Activated T-cell treated with anti-CD3 and anti-CD28 coated beads, Interleukin-2, amount 50 U/mL, for 72 hours (primary cell): ENCODE data around the gene NDUFB6. TPM values are rescaled to one million over a fixed set of nuclear protein-coding genes. Genes with fewer than 3 reads are reported as not detected.
A peak's percentile ranks its signal among the peaks of the same experiment; 100 is the strongest.
"Not testable (repeated sequence)": the region's sequence is repeated elsewhere in the genome, so short reads cannot be mapped to it uniquely, and the experiment has no call there.

Source experiments
- ATAC-seq, 2 donors: fragments of 150-1000 bp; cut with Tn5 transposase; replicated peaks in 1 of 2; 2 replicates each; pipeline ENCODE4 v1.10.0; 2021; ENCODE audit warnings: moderate library complexity in 2 of 2, mild to moderate bottlenecking in 1 of 2
- DNase-seq, 2 donors: peaks; one replicate each; pipeline ENCODE4 v3.0.0; 2021 to 2022; ENCODE audit warnings: mixed read lengths in 1 of 2
- H3K27ac Mint-ChIP-seq: one replicate; pipeline ENCODE4 v1.8.0; 2022; ENCODE audit warnings: mild to moderate bottlenecking, moderate library complexity, mixed read lengths
- H3K27me3 Mint-ChIP-seq: one replicate; pipeline ENCODE4 v1.8.0; 2022; ENCODE audit warnings: low read depth, mixed read lengths
- H3K36me3 Mint-ChIP-seq, 2 donors: one replicate each; pipeline ENCODE4 v1.8.0; 2022; ENCODE audit warnings: mixed read lengths in 2 of 2, mild to moderate bottlenecking in 1 of 2; ENCODE audit not compliant: insufficient read depth in 2 of 2
- H3K4me1 Mint-ChIP-seq: one replicate; pipeline ENCODE4 v1.8.0; 2022; ENCODE audit warnings: low read depth, mixed read lengths
- H3K4me3 Mint-ChIP-seq, 2 donors: one replicate each; pipeline ENCODE4 v1.8.0; 2022; ENCODE audit warnings: mild to moderate bottlenecking in 2 of 2, mixed read lengths in 2 of 2, moderate library complexity in 2 of 2
- H3K9me3 Mint-ChIP-seq, 2 donors: one replicate each; pipeline ENCODE4 v1.8.0; 2022; ENCODE audit warnings: mixed read lengths in 2 of 2
- total RNA-seq, 2 donors: library from RNA; stranded (reverse); gene quantifications; one replicate each; pipeline ENCODE4 v1.2.3, GENCODE V29; 2022

The NDUFB6 gene
- total RNA-seq, 2 donors from 2014 or later: 29.2 to 31.7 TPM

DNA sequence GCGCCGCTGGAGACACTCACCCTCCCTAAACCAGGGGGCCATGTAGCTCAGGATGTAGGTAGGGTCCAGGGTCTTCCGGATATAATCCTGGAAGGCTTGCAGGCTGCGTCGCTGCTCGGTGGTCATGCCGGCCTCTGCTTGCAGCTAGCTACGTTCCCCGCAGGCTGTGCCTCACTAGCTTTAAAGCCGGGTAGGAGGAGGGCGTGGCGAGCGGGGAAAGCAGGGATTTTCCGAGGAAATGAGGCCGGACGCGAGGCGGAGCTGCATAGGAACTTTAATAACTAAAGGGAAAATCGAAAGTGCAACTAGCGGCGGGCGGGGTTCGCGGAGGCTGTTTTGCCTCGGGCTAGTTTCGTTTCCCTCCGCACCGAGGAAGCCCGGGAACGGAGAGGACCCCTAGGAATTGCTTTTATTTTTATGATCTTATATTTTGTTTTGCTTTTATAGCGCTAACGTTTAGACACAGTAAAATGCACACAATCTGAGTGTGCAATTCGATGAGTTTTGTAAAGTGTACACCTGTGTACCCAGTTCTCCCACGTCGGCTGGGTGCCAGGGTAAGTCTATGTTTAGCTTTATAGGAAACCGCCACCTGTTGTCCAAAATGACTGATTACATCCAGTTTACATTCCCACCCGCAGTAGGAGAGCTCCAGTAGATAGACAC lies 46.8 kb downstream of the NDUFB6 start, which contains the start of gene RIGI:
Gene RIGI (minus strand): TSS at position 156 of the 666 bp plus-strand sequence. CDS start 30 bp downstream, at position 126.
- Mint-ChIP-seq H3K36me3 (peaks cover 8 to 14% of the 10 kb centered on the region in 2 donors), H3K9me3 (peaks cover 2 to 7% of the 10 kb centered on the region in 2 donors), H3K4me3 (peak within 1 kb of the TSS; percentile 85 to 98), H3K4me1 (peaks cover 47% of the 10 kb centered on the region), H3K27ac (peak within 1 kb of the TSS; percentile 94), H3K27me3 (no peaks in the 10 kb centered on the region)
- peak; percentile 78 for ATAC-seq
- peak; percentile 75 to 78 for DNase-seq

- peak overlapping the region; percentile 94 for H3K27ac Mint-ChIP-seq
- H3K9me3 Mint-ChIP-seq: peaks cover 2 to 7% of the 10 kb centered on the region in 2 donors
- ATAC-seq (peak in 1 of 2 donors; percentile 18), DNase-seq (no peak)
- H3K36me3 Mint-ChIP-seq: peaks cover 8 to 14% of the 10 kb centered on the region in 2 donors
- H3K4me3 Mint-ChIP-seq: peak overlapping the region; percentile 85 to 98
- H3K27me3 Mint-ChIP-seq: no peaks in the 10 kb centered on the region
- peaks cover 47% of the 10 kb centered on the region for H3K4me1 Mint-ChIP-seq
Measured at GRCh38 chr9:32525709-32526030, 47.3 kb downstream of the NDUFB6 start.

DNA sequence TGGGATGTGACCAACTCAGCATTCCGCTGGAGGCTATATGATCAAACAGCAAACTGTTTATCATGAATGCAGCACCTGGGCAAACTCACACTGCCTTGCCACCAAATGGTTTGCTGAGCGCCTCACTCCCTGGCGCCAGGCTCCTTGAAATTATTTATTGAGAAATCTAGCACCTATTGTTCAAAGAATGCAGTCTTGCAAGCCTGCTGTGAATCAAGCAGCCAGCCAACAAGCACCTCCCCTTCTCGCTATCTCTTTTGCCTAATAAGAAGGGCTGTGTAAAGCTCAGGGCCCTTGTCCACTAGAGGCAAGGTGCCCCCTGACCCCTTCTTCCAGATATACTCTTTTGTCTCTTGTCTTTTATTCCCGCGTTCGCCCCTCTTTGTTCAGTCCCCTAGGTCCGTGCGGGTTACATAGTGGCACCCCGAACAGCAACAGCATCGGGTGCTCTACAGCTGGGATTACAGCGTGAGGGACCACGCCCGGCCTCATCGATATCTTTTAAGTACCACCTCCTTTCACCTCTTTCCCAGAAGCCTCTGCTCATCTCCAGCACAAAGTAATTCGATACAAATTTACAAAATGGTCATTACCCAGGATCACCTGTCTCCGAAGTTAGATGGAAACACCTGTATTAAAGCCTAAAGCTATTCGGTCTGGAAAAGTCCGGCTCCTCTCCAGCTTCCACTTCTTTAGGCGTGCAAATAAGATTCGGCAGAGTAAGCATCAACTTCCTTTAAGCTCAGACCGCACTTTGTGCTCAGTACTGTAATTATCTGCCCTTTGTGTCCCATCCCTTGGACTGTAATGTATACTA lies 47.9 kb downstream of the NDUFB6 start:
- H3K27ac Mint-ChIP-seq: peak overlapping the region; percentile 94
- peak; percentile 49 to 50 for ATAC-seq
- peak; percentile 18 to 21 for DNase-seq
- H3K27me3 Mint-ChIP-seq: no peaks in the 10 kb centered on the region
- H3K4me3 Mint-ChIP-seq: peak overlapping the region; percentile 85 to 98
- peaks cover 8 to 14% of the 10 kb centered on the region in 2 donors for H3K36me3 Mint-ChIP-seq
- peaks cover 47% of the 10 kb centered on the region for H3K4me1 Mint-ChIP-seq
- peaks cover 2 to 7% of the 10 kb centered on the region in 2 donors for H3K9me3 Mint-ChIP-seq

- Mint-ChIP-seq H3K4me3 (peak overlapping the region; percentile 85 to 98), H3K4me1 (peaks cover 47% of the 10 kb centered on the region), H3K36me3 (peaks cover 8 to 14% of the 10 kb centered on the region in 2 donors)
- H3K27me3 Mint-ChIP-seq, H3K27ac Mint-ChIP-seq, DNase-seq, H3K9me3 Mint-ChIP-seq, ATAC-seq: not testable (repeated sequence)
Measured at GRCh38 chr9:32524558-32524891, 48.4 kb downstream of the NDUFB6 start.

- Mint-ChIP-seq H3K36me3 (peaks cover 8 to 14% of the 10 kb centered on the region in 2 donors), H3K4me1 (peaks cover 47% of the 10 kb centered on the region), H3K27me3 (no peaks in the 10 kb centered on the region), H3K4me3 (peak overlapping the region in 1 of 2 donors; percentile 16), H3K9me3 (peaks cover 2 to 7% of the 10 kb centered on the region in 2 donors), H3K27ac (peak overlapping the region; percentile 21)
- ATAC-seq: no peak
- DNase-seq: no peak
Measured at GRCh38 chr9:32523910-32524309, 49.0 kb downstream of the NDUFB6 start.

DNA sequence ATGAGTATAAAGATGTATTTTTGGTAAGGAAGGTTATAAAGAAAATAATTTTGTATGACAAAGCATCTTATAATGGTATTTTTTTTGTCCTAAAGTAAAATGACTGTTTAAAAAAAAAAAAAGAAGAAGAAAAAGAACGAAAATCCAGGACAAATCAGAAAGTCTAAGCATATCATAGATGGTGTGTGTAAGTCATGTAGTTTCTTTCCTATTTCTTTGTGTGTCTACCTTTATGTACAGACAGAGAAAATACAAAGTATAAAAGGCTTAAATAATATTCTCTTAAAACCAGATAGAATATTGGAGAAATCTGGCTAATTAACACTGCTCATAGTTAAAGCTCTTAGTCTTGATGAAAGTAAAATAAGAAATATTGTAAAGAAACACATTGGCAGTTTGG lies 54.7 kb downstream of the NDUFB6 start:
- H3K36me3 Mint-ChIP-seq: peaks cover 4 to 18% of the 10 kb centered on the region in 2 donors
- no peaks in the 10 kb centered on the region for H3K27me3 Mint-ChIP-seq
- no peak overlapping the region for H3K27ac Mint-ChIP-seq
- peaks cover 19% of the 10 kb centered on the region for H3K4me1 Mint-ChIP-seq
- DNase-seq (no peak), ATAC-seq (no peak)
- H3K9me3 Mint-ChIP-seq: peaks cover 2% of the 10 kb centered on the region in 2 donors
- no peak overlapping the region for H3K4me3 Mint-ChIP-seq

GRCh38 chr9:32516241-32516640 lies 56.7 kb downstream of the NDUFB6 start:
- H3K27ac Mint-ChIP-seq: no peak overlapping the region
- H3K4me1 Mint-ChIP-seq: peaks cover 21% of the 10 kb centered on the region
- peaks cover 0 to 4% of the 10 kb centered on the region in 2 donors for H3K9me3 Mint-ChIP-seq
- no peak overlapping the region for H3K4me3 Mint-ChIP-seq
- H3K27me3 Mint-ChIP-seq: no peaks in the 10 kb centered on the region
- ATAC-seq (no peak), DNase-seq (no peak)
- peaks cover 2 to 13% of the 10 kb centered on the region in 2 donors for H3K36me3 Mint-ChIP-seq

DNA sequence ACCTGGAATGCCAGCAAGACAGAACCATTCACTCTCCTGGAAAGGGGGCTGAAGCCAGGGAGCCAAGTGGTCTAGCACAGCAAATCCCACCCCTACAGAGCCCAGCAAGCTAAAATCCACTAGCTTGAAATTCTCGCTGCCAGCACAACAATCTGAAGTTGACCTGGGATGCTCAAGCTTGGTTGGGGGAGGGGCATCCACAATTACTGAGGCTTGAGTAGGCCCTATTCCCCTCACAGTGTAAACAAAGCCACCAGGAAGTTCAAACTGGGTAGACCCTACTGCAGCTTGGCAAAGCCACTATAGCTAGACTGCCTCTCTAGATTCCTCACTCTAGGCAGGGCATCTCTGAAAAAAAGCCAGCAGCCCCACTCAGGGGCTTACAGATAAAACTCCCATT lies 64.2 kb downstream of the NDUFB6 start:
- Mint-ChIP-seq H3K36me3 (peaks cover under 1 to 2% of the 10 kb centered on the region in 2 donors), H3K4me1 (peaks cover 17% of the 10 kb centered on the region), H3K27ac (no peak overlapping the region), H3K9me3 (peaks cover 0 to 2% of the 10 kb centered on the region in 2 donors), H3K27me3 (no peaks in the 10 kb centered on the region), H3K4me3 (no peak overlapping the region)
- DNase-seq: no peak
- no peak for ATAC-seq

GRCh38 chr9:32503008-32503407 lies 70.0 kb downstream of the NDUFB6 start:
- Mint-ChIP-seq H3K27ac (peak overlapping the region; percentile 24), H3K27me3 (no peaks in the 10 kb centered on the region), H3K9me3 (no peaks in the 10 kb centered on the region), H3K4me1 (no peaks in the 10 kb centered on the region), H3K4me3 (no peak overlapping the region), H3K36me3 (peaks cover 0 to 10% of the 10 kb centered on the region in 2 donors)
- DNase-seq: no peak
- ATAC-seq: no peak

Other genes starting within 250 kb of the NDUFB6 start
- 10 to 100 TPM; 10.1 to 16.6 TPM for gene ACO1, start 188.5 kb downstream of the NDUFB6 start, total RNA-seq
- gene RIGI, start 47.0 kb downstream of the NDUFB6 start, total RNA-seq: 1 to 10 TPM; 7.9 to 8.6 TPM
- gene SMIM27, start 20.8 kb downstream of the NDUFB6 start, total RNA-seq: 10 to 100 TPM; 54.4 to 63.5 TPM
- 10 to 100 TPM; 12.8 to 13.8 TPM for gene TOPORS, start 20.6 kb downstream of the NDUFB6 start, total RNA-seq
- under 1 TPM in 1 of 2 donors, not detected in 1; 0.05 TPM for gene TAF1L, start 62.5 kb upstream of the NDUFB6 start, total RNA-seq
- gene TMEM215, start 210.4 kb upstream of the NDUFB6 start, total RNA-seq: not detected